ENCODE data around the gene C16orf95. TPM values are rescaled to one million over a fixed set of nuclear protein-coding genes. Genes with fewer than 3 reads are reported as not detected.

C16orf95 gene
- total and polyA plus RNA-seq, 2 of the 4 experiments (the other 2 are of a cell fraction): 2.0 to 4.7 TPM

GRCh38 chr16:87291944-87292343 lies 25.2 kb downstream of the C16orf95 start:
- no peak overlapping the region for H2BK20ac ChIP-seq (ENCODE audit: low read depth, low read length)
- in situ Hi-C loops (cut with MboI; ENCODE audit: low sequenced_read_pairs) (no loop called here), intact Hi-C loops (cut with micrococcal nuclease) (no loop called here)

More at GRCh38 chr16:87291944-87292343, 25.2 kb downstream of the C16orf95 start:
- peaks cover 6% of the 10 kb centered on the region for H3K9me3 ChIP-seq (ENCODE audit: control insufficient read depth, insufficient read depth, low read length)
- BruUV-seq (replicated peaks): no TSS peak
- H2AK5ac ChIP-seq (ENCODE audit: low read depth, low read length): no peak overlapping the region
- H4K5ac ChIP-seq (ENCODE audit: low read depth, low read length): no peak overlapping the region
- no peaks in the 10 kb centered on the region for H3K79me1 ChIP-seq (ENCODE audit: low read depth in 1 of 2, low read length in 2 of 2)
- no peak overlapping the region for H3K9ac ChIP-seq (ENCODE audit: low read depth, low read length)
- WGBS, 2 experiments (ENCODE audit: extremely low coverage in 2 of 2, insufficient read length in 1 of 2): no CpG with 5 or more reads among the region's 6 CpGs
- H3K27ac ChIP-seq (ENCODE audit: insufficient read depth, low read length): no peak overlapping the region
- no peak overlapping the region for H3K56ac ChIP-seq (ENCODE audit: extremely low read depth, insufficient read depth, low read length)
- H3K4me1 ChIP-seq (ENCODE audit: control insufficient read depth, insufficient read depth, low read length): peaks cover 2% of the 10 kb centered on the region; the same call in 1 of the 2 replicates
- H2AFZ ChIP-seq (replicated peaks; ENCODE audit: low read length, poor library complexity): no peak overlapping the region
- H2AK9ac ChIP-seq (replicated peaks; ENCODE audit: low read depth, low read length, poor library complexity): no peak overlapping the region
- TF ChIP-seq RAD21 (IDR thresholded peaks at IDR 0.05; ENCODE audit: low read length): no peak
- no peak for TF ChIP-seq CHD1 (IDR thresholded peaks at IDR 0.05; ENCODE audit: low read depth, low read length)
- no peak for TF ChIP-seq BHLHE40 (IDR thresholded peaks at IDR 0.05; ENCODE audit: low read depth, low read length)
- TF ChIP-seq SMC3 (IDR thresholded peaks at IDR 0.05; ENCODE audit: low read depth, low read length): no peak
- TF ChIP-seq, protein P1, sequence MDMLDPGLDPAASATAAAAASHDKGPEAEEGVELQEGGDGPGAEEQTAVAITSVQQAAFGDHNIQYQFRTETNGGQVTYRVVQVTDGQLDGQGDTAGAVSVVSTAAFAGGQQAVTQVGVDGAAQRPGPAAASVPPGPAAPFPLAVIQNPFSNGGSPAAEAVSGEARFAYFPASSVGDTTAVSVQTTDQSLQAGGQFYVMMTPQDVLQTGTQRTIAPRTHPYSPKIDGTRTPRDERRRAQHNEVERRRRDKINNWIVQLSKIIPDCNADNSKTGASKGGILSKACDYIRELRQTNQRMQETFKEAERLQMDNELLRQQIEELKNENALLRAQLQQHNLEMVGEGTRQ (IDR thresholded peaks at IDR 0.05; ENCODE audit: low read depth, low read length): no peak
- no peak for TF ChIP-seq NFE2L2 (IDR thresholded peaks at IDR 0.05; ENCODE audit: low read depth, low read length)
- no peak for TF ChIP-seq POLR2A (IDR thresholded peaks at IDR 0.05; ENCODE audit: low read depth, low read length)
- TF ChIP-seq FOS (IDR thresholded peaks at IDR 0.05; ENCODE audit: low read depth, low read length): no peak
- no peak for TF ChIP-seq ELK1 (IDR thresholded peaks at IDR 0.05; ENCODE audit: borderline replicate concordance, low read depth, low read length)
- no peak for TF ChIP-seq RFX5 (IDR thresholded peaks at IDR 0.05; ENCODE audit: low read depth, low read length)
- no peak for TF ChIP-seq MXI1 (IDR thresholded peaks at IDR 0.05; ENCODE audit: borderline replicate concordance, low read depth, low read length)
- no peak for TF ChIP-seq CTCF (conservative IDR thresholded peaks at IDR 0.05; ENCODE audit: low read depth, low read length)
- TF ChIP-seq RCOR1 (IDR thresholded peaks at IDR 0.05; ENCODE audit: insufficient replicate concordance, low read length): no peak
- no peak for TF ChIP-seq MAZ (IDR thresholded peaks at IDR 0.05; ENCODE audit: borderline replicate concordance, low read depth, low read length)
- TF ChIP-seq CEBPB (IDR thresholded peaks at IDR 0.05; ENCODE audit: low read depth, low read length): no peak
- no peak for TF ChIP-seq MAFK (IDR thresholded peaks at IDR 0.05; ENCODE audit: low read depth, low read length)
- H3K18ac ChIP-seq (ENCODE audit: low read depth, low read length): no peak overlapping the region
- no peak overlapping the region for H3K4me3 ChIP-seq (ENCODE audit: insufficient read depth, low read depth, low read length)
- DNase-seq (no peak), ATAC-seq (ENCODE audit: low read depth) (no peak)
- H4K91ac ChIP-seq (ENCODE audit: insufficient read depth, low read depth, low read length): no peak overlapping the region
- H3K27me3 ChIP-seq (ENCODE audit: control insufficient read depth, insufficient read depth, low read length): peaks cover 2% of the 10 kb centered on the region; the same call in 1 of the 2 replicates
- H3K14ac ChIP-seq (replicated peaks; ENCODE audit: low read depth, low read length): no peak overlapping the region
- no peak overlapping the region for H2BK120ac ChIP-seq (ENCODE audit: low read depth, low read length)
- H2BK5ac ChIP-seq (ENCODE audit: low read depth, low read length, poor library complexity, severe bottlenecking): no peak overlapping the region
- H3K36me3 ChIP-seq (ENCODE audit: control insufficient read depth, insufficient read depth, low read length): no peaks in the 10 kb centered on the region
- H3K23ac ChIP-seq (ENCODE audit: low read depth, low read length): no peak overlapping the region
- H3K9me1 ChIP-seq (ENCODE audit: insufficient read depth, low read length): peaks cover 3% of the 10 kb centered on the region
- ChIA-PET POLR2A (ENCODE audit: unreplicated experiment) (no interaction called here), CTCF (no interaction called here)
- dilution Hi-C loops (cut with HindIII; ENCODE audit: low sequenced_read_pairs, unreplicated experiment): no loop called here
- H2BK15ac ChIP-seq (ENCODE audit: low read depth, low read length): no peak overlapping the region
- H3K4me2 ChIP-seq (ENCODE audit: low read depth, low read length): no peak overlapping the region
- H4K20me1 ChIP-seq (ENCODE audit: insufficient read depth, low read length): peaks cover 9% of the 10 kb centered on the region
- no peak overlapping the region for H4K8ac ChIP-seq (ENCODE audit: low read depth in 2 of 2, low read length in 2 of 2)
- no peak overlapping the region for H3K4ac ChIP-seq (ENCODE audit: low read depth, low read length)

All from IMR-90 (cell line).